HG03095 (cell line): ENCODE results near the gene CA6.
"Not testable (repeated sequence)": the region's sequence is repeated elsewhere in the genome, so short reads cannot be mapped to it uniquely, and the experiment has no call there.

Source experiments
- ATAC-seq: cut with Tn5 transposase; IDR thresholded peaks from one replicate; pipeline ENCODE4 v1.9.1; 2021; ENCODE audit warnings: moderate library complexity; ENCODE audit not compliant: unreplicated experiment

CA6 gene

DNA sequence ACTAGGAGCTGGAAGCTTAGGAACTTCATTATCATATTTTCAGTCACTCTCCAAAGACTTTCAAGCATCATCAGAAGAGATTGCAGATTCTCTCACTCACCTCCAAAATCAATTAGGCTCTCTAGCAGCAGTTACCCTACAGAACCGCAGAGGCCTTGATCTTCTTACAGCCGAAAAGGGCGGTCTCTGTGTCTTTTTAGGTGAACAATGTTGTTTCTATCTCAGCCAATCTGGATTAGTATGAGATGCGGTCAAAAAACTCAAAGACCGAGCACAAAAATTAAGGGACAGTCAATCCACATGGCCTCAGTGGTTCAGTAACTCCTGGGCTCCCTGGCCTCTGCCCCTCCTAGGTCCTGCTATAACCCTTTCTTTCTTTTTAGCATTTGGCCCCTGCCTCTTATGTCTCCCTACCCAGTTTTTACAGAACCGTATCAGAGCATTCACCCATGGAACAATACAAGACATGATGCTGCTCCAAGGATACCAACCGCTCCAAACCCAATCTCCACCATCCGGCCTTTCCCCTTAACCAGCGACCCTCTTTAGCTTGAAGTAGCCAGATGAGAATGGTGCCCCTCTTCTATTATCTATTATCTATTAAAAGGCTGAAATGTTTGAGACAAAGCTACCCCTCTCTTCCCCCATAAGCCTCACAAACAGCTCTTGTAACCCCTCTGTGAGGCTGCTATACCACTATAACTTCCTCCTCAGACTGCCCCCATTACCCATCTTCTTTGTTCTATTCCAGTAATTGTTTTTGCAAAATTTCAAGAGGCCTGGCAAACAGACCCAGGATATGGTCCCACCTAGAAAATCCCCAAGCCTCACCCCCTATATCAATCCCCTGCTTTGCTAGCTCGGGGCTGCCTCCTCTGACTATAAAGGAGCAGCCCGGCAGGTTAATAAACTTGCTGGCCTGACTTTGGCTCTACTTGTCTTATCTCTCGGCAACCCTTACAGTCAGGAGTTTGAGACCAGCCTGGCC, 18.7 kb upstream of the CA6 start:
- ATAC-seq, result no peak

DNA sequence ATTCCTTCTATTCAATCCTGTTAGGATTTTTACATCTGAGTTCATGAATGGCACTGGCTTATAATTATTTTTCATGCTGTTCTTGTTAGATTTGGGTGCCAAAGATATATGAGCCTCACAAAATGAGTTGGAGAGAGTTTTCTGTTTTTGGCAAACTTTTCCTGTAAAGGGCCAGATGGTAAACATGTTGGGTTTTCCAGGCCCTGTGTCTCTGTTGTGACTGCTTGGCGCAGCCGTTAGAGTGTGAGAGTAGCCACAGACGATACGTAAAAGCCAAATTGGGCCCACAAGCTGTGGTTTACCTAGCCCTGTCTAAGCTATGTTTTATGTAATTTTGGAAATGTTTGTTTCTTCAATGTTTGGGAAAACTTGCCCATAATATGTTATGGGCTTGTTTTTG, 15.6 kb upstream of the CA6 start:
- ATAC-seq, result no peak

DNA sequence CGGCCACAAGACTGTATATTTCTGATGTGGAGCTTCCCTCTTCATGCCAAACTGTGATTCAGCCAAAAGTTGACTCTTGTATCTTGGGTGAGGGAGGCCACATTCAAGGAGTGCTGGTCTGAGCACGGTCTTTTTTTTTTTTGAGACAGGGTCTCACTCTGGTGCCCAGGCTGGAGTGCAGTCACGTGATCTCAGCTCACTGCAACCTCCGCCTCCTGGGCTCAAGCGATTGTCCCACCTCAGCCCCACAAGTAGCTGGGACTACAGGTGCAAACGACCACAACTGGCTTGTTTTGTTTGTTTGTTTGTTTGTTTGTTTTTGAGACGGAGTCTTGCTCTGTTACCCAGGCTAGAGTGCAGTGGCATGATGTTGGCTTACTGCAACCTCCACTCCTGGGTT, 8.6 kb upstream of the CA6 start:
- ATAC-seq, result not testable (repeated sequence)

GRCh38 chr1:8937701-8938100, 8.0 kb upstream of the CA6 start:
- ATAC-seq, result no peak

GRCh38 chr1:8938232-8938999, 7.3 kb upstream of the CA6 start:
- ATAC-seq, result no peak

GRCh38 chr1:8939000-8939265, 6.7 kb upstream of the CA6 start:
- ATAC-seq, result no peak

DNA sequence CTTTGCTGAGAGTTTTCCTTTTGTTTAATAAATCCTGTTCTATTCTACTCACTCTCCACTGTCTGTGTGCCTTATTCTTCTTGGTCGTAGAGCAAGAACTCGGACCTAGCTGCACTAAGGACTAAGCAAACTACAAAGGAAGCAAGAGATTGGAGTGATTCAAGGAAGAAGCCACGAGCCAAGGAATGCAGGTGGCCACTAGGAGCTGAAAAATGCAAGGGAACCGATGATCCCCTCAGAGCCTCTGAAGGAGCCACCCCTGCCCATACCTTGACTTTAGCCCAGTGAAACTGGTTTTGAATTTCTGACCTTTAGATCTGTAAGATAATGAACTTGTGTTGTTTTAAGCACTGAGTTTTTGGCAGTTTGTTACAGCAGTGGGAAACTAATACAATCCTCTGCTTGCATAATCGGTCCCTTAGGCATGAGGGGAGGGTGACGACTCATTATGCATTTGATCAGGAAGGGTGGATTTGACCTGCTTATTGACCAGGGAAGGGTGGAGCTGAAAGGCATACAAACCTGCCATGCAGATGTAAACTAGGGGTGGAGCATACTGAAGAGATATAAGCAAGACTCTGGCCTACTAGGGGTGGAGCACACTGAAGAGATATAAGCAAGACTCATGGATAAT, 6.2 kb upstream of the CA6 start:
- no peak for ATAC-seq

- no peak for ATAC-seq
Measured at GRCh38 chr1:8941906-8942305, 3.8 kb upstream of the CA6 start.

DNA sequence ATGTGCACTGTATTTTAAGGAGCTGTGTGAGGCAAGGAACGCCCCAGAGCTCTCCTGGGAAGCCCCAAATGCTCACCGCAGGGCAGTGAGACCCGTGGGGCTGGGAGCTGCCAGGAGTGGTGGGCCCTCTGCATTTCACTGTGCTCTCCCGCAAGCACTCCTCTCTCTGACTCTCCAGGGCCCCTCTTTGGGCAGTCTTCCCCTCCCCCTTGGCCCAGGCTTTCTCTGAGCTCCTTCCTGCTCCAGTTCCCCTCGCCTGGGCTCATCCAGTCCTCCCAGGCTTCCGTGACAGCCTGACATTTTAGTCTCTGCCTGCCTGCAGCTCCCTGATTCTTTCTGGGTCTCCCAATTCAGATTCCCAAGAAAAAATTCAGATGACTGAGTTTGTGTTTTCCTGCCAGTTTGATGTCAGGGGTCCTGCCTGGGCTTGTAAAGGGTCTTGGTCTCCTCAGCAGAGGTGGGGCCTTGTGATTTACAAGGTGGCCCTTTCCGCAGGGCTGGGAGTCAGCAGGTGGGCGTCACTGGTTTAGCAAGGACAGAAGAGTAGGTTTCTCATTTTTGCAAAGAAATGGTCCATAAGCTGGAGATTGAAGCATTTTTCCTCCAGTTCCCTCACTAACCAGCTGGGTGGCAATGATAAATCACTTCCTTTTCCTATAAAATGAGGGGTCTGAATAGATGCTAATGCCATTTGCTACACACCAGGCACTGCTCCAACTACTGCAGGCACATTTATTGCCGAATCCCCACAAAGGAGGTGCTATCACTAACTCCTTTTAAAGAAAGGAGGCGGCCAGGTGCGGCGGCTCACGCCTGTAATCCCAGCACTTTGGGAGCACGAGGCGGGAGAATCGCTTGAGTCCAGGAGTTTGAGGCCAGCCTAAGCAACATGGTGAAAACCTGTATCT, 1.9 kb upstream of the CA6 start:
- no peak for ATAC-seq

DNA sequence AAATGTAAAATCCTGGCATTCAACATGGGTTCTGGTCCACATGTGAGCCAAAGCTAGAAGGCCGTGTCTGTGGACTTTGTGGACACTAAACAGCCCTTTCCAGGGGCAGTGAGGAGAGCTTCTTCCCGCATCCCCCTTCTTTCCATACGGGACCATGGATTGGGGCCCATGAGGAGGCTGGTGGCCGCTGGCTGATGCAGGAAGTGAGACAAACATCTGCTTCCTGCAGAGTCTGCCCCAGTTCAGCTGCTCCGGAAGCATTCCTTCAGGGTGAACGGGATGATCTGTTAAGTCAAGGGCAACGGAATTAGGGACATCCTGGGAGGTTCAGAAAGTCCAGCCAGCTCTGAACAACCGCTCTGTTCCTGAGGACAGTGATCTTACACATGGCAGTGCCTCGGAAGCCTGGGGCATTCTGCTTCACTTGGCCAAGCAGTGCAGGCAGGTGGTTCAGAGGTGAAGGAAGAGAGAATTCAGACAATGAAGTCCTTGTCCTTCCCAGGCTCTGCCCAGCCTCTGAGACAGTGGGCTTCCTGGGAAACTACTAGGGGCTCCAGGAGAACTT, 1.5 kb downstream of the CA6 start:
- ATAC-seq, result no peak

- no peak for ATAC-seq
Measured at GRCh38 chr1:8950309-8950708, 4.6 kb downstream of the CA6 start.

GRCh38 chr1:8951231-8951630, 5.6 kb downstream of the CA6 start:
- no peak for ATAC-seq

- no peak for ATAC-seq
Measured at GRCh38 chr1:8955406-8955805, 9.7 kb downstream of the CA6 start.

DNA sequence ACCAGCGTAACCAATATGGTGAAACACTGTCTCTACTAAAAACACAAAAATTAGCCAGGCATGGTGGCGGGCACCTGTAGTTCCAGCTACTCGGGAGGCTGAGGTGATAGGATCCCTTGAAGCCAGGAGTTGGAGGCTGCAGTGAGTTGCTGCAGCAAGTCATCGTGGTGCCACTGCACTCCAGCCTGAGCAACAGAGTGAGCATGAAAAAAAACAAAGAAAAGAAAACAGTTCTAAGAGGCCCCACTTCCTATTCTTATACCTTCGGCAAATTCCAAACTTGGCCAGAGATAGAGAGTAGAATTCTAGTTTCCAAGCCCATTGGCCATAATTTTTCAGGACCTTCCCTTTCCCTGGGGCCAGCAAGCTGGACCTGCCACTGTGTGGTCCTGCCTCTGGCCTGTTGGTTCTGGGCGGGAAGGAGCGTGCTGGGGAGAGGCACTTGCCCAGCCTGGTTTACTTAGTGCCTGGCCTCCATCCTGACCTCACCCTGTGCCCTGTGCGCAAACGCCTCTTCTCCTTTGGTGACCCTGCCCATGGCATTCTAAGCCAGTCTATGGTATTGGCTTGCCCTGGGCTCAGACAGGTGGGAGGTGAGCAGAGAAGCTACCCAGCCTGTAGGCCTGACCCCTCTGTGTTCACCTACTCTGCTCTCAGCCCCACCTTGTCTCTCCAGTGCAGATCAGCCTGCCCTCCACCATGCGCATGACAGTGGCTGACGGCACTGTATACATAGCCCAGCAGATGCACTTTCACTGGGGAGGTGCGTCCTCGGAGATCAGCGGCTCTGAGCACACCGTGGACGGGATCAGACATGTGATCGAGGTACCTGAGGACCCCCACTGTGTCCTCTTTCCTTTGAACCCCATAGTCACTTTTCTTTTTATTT, 11.0 kb downstream of the CA6 start:
- ATAC-seq, result no peak

- ATAC-seq, result no peak
Measured at GRCh38 chr1:8962812-8963530, 17.3 kb downstream of the CA6 start.

DNA sequence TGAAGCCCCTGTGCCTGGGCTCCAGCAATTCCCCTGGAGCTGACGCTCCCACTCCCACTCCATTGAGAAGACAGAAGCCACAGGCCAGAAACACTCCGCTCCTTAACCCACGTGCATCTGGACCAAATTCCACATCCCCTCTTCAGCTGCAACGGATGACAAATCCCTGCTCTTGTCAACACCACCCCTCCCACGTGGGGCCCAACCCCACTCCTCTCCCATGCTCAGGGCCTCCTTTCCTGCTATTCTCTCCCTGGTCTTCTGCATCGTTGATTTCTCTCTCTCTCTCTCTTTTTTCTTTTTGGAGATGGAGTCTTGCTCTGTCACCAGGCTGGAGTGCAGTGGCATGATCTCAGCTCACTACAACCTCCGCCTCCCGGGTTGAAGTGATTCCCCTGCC, 18.3 kb downstream of the CA6 start:
- no peak for ATAC-seq

- ATAC-seq, result no peak
Measured at GRCh38 chr1:8965121-8965820, 19.6 kb downstream of the CA6 start.

DNA sequence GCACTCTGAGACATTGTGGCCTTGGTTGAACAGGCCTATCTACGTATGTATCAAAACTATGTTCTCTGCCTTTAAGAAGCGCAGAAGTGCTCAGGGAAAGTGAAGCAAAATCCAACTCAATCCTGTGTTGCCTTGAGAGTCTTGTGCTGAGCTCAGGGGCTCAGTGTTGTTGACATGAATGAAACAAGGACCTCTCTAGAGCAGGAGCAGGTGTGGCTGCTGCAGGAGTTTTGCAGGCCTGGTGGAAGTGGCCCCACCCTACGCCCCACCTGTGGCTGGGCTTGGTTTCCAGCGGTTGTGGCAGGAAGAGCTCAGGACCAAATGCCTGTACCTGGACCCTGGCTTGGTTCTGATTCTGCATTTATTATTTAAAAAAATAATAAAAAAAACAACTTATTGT, 20.9 kb downstream of the CA6 start:
- ATAC-seq, result no peak
